LNCAP (cell line): ENCODE measurements around the gene DSC2.

Experiments
- TF ChIP-seq, protein P1 (sequence below): fragments of 450-650 bp; IDR thresholded peaks from 2 replicates; pipeline ENCODE4 v1.5.1; 2017; ENCODE audit warnings: mild to moderate bottlenecking

Gene DSC2

GRCh38 chr18:31042084-31042405 is 60.2 kb downstream of the DSC2 start:
- TF ChIP-seq, protein P1, sequence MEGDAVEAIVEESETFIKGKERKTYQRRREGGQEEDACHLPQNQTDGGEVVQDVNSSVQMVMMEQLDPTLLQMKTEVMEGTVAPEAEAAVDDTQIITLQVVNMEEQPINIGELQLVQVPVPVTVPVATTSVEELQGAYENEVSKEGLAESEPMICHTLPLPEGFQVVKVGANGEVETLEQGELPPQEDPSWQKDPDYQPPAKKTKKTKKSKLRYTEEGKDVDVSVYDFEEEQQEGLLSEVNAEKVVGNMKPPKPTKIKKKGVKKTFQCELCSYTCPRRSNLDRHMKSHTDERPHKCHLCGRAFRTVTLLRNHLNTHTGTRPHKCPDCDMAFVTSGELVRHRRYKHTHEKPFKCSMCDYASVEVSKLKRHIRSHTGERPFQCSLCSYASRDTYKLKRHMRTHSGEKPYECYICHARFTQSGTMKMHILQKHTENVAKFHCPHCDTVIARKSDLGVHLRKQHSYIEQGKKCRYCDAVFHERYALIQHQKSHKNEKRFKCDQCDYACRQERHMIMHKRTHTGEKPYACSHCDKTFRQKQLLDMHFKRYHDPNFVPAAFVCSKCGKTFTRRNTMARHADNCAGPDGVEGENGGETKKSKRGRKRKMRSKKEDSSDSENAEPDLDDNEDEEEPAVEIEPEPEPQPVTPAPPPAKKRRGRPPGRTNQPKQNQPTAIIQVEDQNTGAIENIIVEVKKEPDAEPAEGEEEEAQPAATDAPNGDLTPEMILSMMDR: no peak

DNA sequence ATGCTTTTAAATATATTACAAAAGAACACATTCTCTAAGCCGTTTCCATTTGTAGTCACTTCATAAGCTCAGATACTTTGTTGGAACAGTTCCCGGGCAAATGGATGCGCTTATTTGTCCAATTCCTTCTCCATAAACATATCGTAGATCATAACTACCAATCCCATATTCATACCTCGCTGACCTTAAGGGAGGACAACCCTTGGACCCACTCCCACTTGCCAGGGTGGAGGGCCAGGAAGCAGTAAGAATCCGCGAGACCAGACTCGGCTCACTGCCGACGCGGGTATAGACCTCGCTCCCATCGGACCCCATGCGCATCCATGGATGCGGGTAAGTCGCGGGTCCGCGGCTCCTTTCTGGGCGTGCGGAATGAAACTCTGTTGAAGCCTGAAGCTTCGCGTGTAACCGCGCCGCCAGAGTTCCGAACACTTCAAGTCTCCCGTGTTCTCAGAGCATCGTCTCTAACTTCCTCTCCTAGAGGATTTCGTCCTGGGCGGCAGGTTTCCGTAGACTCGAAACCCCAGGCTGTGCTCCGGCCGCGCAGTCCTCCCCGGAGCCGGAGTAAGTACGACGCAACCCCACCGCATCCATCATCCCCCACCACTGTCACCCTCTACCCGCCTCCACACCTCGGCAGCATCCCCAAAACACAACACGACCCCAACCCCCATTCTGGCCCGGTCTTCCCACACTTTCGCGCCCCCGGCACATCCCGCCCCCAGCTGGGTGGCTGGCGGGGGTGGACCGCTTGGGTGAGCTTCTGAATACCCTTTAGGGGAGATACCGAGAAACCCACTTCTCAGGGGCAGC is 60.7 kb downstream of the DSC2 start:
- TF ChIP-seq, protein P1: no peak

DNA sequence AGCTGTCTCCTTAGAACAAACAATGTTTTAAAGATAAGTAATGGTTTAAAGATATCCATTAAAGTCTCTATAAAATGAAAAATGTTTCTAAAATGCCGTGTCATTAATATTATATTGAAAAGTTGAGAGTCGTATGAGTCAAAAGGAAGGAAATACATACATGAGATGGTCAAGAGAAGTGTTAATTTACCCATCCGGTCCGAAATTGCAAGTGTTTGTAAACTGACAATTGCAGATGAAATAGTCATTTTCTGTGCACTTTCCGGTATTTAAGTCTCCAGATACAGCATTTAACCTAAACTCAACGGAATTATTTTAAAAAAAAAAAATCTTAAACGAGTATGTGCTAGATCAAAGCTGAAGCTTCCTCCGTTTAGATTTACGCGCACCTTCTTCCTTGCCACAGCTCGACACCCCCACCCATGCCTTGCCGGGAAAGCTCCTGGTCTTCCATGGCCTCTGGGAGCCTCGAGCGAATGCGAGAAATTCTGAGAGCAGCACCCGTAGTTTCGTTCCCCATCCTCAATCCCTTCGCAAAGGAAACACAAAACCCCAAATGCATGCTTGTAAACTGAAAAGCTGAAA is 61.4 kb downstream of the DSC2 start:
- TF ChIP-seq, protein P1: no peak

- TF ChIP-seq, protein P1: no peak
These were observed 62.8 kb downstream of the DSC2 start for GRCh38 chr18:31039426-31039825.

- TF ChIP-seq, protein P1: no peak
These were observed 67.7 kb downstream of the DSC2 start for GRCh38 chr18:31034541-31034940.

DNA sequence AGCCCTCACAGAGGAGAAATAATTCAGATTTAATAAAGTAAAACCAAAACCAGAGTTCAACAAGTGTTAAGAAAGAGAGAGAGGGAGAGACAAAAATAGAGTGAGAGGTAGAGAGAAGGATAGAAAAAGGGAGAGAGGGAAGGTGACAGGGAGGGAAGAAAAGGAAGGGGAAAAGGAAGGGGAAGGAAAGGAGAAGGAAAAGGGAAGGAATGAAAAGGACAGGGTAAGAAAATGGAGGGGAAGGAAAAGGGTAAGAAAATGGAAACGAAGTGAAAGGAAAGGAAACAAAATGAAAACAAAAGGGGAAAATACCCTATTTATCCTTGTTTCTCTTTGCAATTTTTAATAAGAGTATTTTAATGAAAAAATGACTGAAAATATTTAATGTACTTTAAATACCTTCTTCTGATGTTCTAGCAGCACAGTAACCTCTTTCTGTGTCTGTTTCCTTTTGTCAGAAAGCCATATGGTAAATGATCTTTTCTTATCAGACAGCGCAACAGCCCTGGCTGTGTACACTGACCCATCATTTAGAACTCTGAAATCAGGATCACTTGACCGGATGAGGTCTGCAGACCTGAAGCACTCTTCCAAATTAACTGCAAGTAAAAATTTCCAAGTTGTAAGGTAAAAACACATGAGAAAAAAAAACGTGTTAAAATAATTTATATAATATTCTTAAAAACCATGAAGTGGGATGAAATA is 71.5 kb downstream of the DSC2 start:
- TF ChIP-seq, protein P1: no peak

DNA sequence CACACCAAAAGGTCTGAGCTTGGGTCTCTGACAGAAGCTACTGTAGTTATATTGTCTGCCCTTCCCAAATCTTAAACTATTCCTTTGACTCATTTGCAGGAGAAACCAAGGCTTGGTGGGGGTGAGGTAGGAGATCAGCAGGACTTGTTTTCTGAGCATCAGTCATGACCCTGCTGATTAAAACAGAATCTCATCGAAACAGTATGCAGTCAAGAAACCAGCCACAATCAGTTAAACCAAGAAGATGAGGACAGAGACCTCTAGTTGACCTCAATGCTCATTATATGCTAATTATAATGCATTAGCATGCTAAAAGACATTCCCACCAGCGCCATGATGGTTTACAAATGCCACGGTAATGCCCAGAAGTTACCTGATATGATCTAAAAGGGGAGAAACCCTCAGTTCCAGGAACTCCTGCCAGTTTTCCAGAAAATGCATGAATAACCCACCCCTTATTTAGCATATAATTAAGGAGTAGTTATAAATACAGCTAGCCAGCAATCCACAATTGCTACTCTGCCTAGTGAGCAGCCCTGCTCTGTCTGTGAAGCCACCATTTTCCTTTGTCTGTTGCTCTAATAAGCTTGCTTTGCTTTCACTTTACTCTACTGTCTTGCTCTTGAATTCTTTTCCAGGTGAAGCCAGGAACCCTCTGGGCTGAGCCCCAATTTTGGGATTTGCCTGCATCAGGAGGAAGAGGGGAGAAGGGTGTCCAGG is 86.3 kb downstream of the DSC2 start:
- TF ChIP-seq, protein P1: no peak
